Stromal cell of bone marrow (primary cell): ENCODE results near the gene POP4.

Experiments
- DNase-seq: peaks from one replicate; pipeline ENCODE4 v3.0.0-alpha.2; 2012; ENCODE audit warnings: low read depth

POP4 gene

DNA sequence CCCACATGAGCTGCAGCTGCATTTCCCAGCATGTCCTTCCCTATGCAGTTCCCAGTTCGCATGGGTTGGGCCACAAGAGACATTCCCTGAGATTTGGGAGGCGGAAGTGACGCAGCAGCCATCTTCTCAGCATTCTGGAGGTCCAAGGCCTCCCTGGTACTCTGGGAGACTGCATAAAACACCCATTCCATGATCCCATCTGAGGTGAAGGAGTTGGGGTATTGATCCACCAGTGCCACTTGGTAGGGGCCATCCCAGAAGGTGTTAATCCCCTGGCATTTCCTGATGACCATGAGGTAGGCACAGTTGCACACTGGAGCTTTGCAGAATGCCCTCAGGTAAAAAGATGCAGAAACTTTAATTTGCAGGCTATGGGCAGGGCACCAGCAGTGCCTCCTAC is 25.4 kb downstream of the POP4 start:
- DNase-seq, result no peak

DNA sequence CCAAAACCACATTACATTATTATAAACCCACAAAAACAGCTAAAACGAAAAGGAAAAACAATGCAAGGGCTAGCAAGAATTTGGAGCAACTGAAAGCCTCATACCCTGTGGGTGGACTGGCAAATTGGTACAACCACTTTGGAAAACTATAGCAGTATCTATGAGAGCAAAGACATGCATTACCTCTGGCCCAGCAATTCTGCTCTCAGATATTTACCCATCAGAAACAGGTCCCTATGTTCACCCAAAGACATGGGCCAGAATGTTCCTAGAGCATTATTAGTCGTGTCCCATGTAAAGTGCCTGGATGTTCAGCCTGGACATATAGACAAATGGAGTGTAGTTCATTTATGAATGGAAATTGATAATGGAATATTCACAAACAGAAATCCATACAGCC is 27.9 kb downstream of the POP4 start:
- DNase-seq, result no peak

DNA sequence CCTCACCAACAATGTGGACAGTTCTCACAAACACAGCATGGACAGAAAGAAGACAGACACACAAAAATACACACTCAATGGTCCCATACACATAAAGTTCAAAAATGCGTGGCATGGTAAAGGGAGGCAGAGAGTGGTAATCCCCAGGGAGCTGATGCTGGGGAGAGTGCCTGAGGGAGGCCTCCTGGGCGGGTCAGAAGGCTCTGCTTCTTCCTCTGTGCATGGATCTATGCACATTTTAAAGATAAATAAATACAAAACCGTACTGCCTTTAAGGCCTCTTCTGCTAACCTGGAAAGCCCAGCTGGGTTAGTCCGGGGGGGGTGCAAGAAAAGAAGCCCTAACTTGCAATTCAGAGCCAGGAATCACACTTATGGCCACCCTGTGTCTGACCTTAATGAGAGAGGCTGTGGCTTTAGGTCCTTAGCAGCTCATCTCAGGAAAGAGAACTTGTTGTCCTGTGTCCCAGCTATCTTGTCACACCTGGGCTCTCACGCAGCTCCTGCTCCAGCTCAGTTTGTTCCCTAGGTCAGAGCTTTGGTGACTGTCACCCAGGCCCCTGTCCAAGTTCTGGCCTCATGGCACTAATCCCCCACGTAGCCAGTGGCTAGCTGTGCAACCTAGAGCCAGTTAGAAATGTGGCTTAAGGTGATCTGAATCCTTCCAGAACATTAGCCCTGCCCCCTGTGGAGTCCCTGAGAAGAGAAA is 28.5 kb downstream of the POP4 start:
- no peak for DNase-seq

DNA sequence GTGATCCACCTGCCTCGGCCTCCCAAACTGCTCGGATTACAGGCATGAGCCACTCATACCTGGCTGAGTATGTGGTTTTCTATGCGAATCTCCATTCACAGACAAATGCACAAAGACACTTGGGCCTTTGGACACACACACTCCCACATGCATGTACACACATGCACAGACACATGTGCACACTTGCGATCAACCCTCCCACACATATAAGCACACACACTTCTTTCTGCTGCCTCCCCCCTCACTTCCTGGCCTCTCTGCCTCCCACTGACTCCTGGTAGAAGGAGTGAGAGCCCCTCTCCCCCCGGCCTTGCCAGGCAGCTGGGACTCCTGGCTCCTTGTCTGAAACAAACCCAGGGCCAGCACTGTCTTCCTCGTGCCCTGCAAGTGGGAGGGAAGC is 29.9 kb downstream of the POP4 start:
- no peak for DNase-seq

DNA sequence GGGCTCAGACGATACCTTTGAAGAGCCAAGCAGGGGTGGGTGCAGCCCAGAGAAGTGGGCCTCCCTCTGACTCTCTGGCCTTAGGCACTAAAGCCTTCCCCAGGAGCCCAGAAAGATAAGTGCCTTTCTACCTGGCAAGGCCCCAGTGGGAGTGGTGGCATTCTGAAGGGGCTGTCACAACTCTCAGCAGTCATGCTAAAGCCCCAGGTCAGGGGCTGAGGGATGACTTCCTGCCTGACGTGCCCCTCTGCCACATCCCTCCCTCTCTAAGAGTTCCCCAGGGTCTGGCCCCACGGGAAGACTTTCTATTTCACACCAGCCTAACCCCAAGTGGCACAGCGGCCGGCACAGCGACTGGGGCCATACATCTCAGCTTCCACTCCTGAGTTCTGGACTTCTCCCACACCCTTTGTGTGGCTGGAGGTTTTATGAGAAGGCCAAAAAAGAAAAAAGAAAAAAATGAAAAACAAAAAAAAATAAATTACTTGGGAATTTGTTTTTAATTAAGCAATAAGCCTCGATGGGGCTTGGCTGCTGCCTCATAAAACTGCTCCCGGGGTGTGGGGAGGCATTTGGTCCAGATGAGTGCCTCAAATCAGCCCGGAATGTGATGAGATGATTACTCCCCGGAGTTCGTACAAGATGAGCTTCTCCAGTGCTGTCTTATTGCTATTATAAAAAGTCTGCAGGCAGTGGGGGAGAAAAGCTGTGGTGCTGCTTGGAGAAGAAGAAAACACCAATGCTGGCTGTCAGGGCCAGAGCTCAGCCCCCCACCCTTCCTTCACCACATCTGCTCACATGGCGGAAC is 30.7 kb downstream of the POP4 start:
- no peak for DNase-seq

DNA sequence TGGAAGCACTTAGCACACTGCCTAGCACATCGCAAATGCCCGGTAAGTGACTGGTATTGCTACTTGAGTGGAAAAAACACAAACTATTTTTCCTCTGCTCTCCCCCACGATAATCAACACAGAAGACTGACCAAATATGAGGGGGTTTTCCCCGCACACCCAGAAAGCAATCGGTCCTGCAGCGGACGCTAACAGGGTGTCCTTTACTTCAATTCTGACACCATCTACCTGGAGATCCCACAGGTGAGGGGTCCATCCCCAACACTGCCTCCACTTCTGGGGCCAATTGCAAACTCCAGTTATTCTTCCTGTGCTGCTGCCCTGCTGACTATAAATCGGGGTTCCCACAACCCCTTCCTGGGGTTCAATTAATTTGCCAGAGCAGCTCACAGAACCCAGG is 33.0 kb downstream of the POP4 start:
- DNase-seq, result no peak

DNA sequence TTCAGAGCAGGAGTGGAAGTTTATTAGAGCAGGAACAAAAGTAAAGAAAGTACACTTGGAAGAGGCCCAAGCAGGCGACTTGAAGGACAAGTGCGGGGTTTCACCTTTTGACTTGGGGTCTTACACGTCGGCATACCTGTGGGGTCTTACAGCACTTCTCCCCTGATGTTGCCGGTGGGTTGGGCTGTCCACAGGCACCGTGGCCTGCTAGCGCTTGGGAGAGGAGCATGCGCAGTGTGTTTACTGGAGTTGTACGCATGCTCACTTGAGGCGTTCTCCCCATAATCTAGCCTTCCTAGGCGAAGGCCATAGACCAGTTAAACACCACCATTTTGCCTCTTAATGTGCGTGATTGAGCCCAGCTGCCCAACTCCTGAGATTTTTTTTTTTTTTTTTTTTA is 34.1 kb downstream of the POP4 start:
- DNase-seq, result no peak

DNA sequence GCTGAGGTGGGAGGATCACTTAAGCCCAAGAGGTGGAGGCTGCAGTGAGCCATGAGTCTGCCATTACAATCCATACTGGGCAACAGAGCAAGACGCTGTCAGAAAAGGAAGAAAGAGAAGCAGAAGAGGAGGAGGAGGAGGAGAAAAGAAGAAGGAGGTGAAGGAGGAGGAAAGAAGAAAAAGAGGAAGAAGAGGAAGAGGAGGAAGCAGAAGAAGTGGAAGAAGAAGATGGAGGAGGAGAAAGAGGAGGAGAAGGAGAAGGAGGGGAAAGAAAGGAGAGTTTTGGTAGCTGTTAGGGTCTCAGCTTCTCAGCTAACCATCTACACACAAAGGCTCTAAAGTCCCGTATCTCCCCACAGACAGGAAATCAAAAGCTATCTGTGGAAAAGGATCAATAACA is 35.5 kb downstream of the POP4 start:
- DNase-seq, result no peak

DNA sequence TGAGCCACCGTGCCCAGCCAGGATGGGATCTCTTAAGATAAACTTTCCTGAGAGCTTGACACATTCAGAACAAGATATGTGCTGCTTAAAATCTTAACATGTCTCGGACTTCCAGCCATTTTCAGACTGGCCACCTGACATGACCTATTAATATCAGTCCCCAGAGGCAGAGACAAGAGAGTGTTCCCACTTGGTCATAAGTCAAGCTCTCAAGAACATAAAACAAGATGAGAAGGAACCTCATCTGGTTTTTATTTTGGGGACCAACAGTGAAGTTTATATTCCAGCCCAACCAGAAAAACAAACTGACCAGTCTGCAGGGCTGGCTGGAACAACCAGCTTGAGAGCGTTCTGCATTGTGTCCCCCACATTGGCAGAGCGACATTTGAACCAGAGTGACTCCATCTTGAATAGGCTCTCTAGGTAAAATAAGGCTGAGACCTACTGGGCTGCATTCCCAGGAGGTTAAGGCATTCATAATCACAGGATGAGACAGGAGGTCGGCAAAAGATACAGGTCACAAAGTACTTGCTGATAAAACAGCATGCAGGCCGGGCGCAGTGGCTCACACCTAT is 37.4 kb downstream of the POP4 start:
- DNase-seq, result no peak

DNA sequence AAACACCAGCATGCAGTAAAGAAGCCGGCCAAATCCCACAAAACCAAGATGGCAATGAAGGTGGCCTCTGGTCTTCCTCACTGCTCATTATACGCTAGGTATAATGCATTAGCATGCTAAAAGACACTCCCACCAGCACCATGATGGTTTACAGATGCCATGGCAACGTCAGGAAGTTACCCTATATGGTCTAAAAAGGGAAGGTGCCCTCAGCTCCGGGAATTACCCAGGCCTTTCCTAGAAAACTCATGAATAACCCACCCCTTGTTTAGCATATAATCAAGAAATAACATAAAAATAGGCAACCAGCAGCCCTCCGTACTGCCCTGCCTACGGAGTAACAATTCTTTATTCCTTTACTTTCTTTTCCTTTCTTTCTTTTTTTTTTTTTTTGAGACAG is 38.1 kb downstream of the POP4 start:
- DNase-seq, result no peak

DNA sequence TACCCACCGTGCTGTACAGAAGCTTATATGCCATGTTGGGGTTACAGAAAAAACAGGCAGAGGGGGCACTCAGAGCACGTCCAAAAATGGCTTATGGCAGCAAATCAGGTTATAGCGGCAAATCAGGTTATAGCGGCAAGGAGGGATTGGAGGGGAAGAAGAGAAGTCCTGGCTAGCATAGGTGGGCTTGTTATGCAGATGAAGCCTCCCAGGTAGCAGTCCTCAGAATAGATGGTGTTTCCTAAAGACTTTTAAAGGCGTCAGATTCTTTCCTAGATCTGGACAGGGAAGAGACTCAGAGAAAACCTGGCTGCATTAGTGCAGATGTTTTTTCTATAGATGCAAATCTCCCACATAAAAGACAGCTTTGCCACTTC is 39.4 kb downstream of the POP4 start:
- no peak for DNase-seq

DNA sequence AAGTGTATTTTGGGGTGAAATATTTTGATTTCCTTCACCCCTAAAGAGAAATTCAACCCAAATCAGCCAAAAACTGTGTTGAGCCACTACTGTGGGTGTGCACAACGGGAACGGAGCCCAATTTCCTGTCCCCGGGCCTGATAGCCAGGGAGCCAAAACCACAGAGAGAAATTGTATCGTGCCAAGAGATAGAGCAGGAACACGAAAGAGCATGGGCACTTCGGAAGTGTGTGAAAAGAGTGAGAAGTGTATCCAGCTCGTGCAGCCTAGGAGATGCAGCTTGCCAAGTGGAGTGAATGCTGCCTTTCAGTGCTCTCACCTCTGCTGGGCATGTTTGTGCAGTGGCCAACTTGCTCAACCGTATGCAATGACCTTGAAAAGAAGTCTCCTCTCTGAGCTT is 39.8 kb downstream of the POP4 start:
- DNase-seq, result peak; percentile 23

DNA sequence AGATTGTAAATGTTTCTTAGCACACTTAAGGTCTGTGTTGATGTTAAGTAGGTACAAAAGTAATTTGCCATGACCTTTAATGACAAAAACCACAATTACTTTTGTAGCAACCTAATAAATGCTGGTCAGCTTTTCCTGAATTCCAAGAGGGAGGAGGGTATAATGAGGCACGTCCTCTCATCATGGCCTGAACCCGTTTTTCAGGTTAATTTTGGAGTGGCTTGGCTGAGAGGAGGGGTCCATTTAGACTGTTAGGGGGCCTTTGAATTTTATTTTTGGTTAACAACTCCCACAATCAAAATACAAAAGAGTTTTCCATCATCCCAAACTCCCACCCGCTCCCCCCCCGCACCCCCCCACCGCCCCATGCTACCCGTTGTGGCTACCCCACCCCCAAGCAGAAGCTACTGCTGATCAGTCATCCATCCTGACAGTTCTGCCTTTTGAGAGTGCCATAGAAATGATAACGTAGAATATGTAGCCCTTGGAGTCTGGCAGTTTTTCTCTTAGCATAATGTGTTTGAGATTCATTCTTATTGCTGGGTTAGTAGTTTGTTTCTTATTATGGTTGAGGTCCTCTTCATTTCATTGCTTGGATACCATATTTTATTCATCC is 44.8 kb downstream of the POP4 start:
- DNase-seq, result no peak

DNA sequence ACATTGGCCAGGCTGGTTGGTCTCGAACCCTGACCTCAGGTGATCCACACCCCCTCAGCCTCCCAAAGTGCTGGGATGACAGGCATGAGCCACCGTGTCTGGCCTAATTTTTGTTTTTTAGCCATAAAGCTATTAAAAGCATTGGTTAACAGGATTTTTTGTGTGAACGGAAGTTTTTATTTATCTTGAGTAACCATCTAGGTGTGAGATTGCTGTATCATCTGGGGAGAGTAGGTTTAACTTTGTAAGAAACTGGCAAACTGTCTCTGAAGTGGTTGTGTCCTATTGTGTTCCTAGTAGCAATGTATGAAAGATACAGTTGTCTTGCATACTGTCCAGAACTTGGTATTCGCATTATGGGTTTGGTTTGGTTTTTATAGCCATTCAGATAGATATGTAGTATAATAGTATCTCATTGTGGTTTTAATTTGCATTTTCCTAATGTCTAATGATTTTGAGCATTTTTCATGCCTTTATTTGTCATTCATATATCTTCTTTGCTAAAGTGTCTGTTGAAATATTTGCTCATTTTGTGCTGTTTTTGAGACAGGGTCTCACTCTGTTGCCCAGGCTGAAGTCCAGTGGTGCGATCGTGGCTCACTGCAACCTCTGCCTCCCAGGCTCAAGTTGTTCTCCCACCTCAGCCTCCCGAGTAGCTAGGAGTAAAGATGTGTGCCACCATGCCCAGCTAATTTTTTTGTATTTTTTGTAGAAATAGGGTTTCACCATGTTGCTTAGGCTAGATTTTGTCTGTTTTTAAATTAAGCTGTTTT is 45.7 kb downstream of the POP4 start:
- no peak for DNase-seq

DNA sequence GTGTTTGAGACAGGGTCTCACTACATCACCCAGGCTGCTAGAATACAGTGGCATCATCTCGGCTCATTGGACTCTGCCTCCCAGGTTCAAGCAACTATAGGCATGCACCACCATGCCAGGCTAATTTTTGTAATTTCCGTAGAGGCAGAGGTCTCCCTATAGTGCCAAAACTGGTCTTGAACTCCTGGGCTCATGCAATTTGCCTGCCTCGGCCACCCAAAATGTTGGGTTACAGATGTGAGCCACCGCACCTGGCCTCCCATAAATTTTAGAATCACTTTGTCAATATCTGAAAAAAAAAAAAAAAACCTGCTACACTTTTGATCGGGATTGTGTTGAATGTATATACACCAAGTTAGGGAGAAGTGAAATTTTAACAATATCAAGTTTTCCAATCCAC is 47.3 kb downstream of the POP4 start:
- no peak for DNase-seq

DNA sequence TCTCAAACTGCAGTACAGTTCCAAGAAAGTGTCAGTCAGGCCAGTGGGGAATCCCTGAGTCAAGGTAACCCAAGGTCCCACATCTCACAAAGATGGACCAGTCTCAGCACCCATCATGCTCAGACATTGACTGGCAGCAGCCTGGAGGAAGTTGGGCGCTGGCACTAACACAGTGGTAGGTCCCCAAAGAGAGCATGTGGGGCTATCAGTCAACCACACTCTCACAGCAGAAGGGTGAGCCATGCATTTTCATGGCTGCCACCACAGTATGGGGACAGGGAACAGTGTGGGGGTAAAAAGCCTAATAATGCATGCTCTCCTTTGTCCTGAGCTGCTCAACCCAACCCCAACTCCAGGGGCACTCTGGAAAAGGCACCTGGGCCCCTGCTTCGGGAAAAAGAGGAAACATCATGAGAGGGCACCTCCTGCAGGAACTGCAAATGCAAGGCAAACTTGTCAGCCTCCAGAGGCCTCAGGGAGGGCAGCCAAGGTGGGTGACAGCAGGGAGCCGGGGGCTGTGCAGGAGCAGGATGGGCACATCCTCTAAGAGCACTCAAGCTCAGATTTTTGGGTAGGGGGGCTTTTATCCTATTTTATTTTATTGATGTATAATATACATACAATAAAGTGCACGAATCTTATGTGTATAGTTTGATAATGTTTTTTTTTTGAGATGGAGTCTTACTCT is 49.7 kb downstream of the POP4 start:
- no peak for DNase-seq

DNA sequence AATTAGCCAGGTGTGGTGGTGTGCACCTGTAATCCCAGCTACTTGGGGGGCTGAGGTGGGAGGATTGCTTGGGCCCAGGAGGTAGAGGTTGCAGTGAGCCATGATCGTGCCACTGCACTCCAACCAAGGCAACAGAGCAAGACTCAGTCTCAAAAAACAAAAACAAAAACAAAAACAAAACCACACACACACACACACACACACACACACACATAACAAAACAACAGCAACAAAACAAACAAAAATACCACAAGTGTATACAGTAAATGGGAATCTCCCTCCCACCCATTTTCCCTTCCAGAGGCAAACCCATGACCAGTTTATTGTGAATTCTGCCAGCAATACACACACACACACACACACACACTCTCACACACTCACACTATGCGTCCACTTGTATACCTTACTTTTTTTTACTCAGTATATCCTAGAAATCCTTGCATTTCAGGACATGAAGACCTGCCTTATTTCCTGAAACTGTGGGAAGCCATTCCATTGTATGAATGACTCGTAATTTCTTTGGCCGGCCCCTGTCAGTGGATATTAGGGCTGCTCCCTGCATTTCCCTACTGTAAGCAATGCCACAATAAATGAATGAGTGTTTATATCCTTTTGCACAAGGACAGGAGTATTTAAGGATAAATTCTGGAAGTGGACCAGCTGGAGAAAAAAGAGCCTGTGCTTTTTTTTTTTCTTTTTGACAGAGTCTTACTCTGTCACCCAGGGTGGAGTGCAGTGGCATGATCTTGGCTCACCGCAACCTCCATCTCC is 52.3 kb downstream of the POP4 start:
- DNase-seq, result peak; percentile 53

DNA sequence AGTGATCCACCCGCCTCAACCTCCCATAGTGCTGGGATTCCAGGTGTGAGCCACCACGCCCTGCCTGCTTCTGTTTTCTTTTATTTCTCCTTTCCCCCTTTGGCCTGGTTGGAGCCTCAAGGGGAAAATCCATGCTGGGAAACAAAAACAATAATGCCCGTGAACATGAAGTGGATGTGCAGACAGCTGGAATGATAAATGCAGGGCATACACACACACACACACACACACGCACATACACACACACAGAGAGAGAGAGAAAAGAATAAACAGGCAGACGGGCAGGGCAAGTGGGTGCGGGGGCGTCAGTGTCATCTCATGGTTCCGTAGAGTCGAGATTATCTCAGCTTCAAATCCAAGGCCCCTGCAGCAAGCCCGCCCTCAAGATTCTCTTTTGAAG is 54.8 kb downstream of the POP4 start:
- no peak for DNase-seq

DNA sequence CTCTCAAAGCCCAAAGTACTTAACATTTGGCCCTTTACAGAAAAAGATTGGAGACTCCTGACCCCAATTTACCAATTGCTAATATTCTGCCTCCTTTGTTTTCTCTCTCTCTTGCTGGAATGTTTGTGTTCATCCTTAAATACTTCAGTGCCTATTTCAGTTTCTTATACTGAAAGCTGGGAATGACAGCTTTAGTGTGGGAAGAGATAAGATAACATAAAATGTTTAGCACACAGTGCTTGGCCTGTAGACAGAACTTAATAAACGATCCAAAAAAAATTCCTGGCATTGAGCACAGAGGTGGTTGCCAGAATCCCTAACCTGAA is 56.2 kb downstream of the POP4 start:
- no peak for DNase-seq

DNA sequence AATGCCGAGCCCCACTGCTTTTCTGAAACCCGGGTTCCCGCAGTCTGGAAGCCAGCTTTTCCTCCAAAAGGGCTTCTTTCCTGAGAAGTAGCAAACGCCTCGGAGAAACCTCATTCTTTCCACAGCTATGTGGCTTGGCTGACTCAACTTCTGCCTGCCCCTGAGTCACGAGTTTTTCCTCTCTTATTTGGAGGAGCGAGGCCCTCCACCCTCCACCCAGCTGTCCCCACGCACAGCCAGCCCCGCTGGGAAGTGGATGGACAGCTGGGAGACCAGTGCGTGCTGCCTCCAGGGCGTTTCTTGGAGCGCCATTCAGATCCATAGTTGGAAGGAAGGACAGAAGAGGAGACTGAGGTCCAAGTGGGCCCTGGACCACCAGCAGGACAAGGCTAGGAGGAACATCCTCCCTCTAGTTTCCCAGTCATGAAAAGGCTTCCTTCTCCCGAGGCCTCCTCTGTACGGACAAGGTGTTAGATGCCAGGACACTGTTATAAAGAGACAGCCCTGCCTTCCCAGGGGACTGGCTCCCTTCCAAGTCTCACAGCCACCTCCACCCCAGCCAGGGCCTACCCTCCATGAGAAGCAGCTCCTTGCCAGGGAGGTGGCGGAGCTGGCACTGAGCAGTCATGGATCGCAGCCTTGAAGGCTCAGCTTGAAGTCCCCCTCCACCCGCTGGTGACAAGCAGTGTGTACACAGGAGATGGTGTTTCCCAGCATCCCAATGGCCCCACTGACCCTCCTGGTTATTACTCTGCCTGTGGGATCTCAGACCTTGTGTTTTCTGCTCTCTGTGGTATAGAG is 56.7 kb downstream of the POP4 start:
- DNase-seq, result peak; percentile 96
